GM23338 (cell line): ENCODE data around the gene ZNF184. TPM values are rescaled to one million over a fixed set of nuclear protein-coding genes. Genes with fewer than 3 reads are reported as not detected.

ENCODE experiments used
- ATAC-seq: fragments of 200-7000 bp; cut with Tn5 transposase; 3 replicates; pipeline ENCODE4 v1.9.1; 2020
- DNase-seq: peaks from one replicate; pipeline ENCODE4 v3.0.0-alpha.2; 2015; ENCODE audit warnings: low spot score
- H2AFZ ChIP-seq: fragments of 200-600 bp; sonication (generic); 2 replicates; pipeline ENCODE4 v1.8.0; 2016; ENCODE audit warnings: antibody characterized with exemption, mild to moderate bottlenecking, moderate library complexity
- H3F3A ChIP-seq: fragments of 200-600 bp; sonication (generic); replicated peaks from 2 replicates; pipeline ENCODE4 v1.8.0; 2017; ENCODE audit warnings: antibody characterized with exemption, mixed run types, low read depth
- H3K27ac ChIP-seq: fragments of 200-600 bp; sonication (generic); 2 replicates; pipeline ENCODE4 v1.6.1; 2016; ENCODE audit warnings: low read depth
- H3K27me3 ChIP-seq: fragments of 200-600 bp; sonication (generic); 2 replicates; pipeline ENCODE4 v1.8.0; 2016; ENCODE audit warnings: mild to moderate bottlenecking, mixed run types, moderate library complexity; ENCODE audit not compliant: insufficient read depth
- H3K36me3 ChIP-seq: fragments of 200-600 bp; sonication (generic); 2 replicates; pipeline ENCODE4 v1.8.0; 2016; ENCODE audit warnings: mild to moderate bottlenecking; ENCODE audit not compliant: insufficient read depth
- H3K4me1 ChIP-seq: fragments of 200-600 bp; sonication (generic); 2 replicates; pipeline ENCODE4 v1.8.0; 2016; ENCODE audit warnings: mild to moderate bottlenecking, moderate library complexity; ENCODE audit not compliant: insufficient read depth
- H3K4me2 ChIP-seq: fragments of 200-600 bp; sonication (generic); 2 replicates; pipeline ENCODE4 v1.7.1; 2017; ENCODE audit warnings: mixed run types
- H3K4me3 ChIP-seq: fragments of 200-600 bp; sonication (generic); 2 replicates; pipeline ENCODE4 v1.6.1; 2016; ENCODE audit warnings: mixed run types
- H3K79me2 ChIP-seq: fragments of 200-600 bp; sonication (generic); replicated peaks from 2 replicates; pipeline ENCODE4 v1.8.0; 2017; ENCODE audit warnings: mild to moderate bottlenecking; ENCODE audit not compliant: insufficient read depth
- H3K9me2 ChIP-seq: fragments of 200-600 bp; sonication (generic); 2 replicates; pipeline ENCODE4 v1.8.0; 2017; ENCODE audit not compliant: insufficient read depth
- H4K20me1 ChIP-seq: fragments of 200-600 bp; sonication (generic); replicated peaks from 2 replicates; pipeline ENCODE4 v1.8.0; 2017; ENCODE audit warnings: mild to moderate bottlenecking; ENCODE audit not compliant: insufficient read depth
- H3K27ac Mint-ChIP-seq: 2 replicates; pipeline ENCODE4 v1.8.0; 2020; ENCODE audit warnings: inconsistent platforms, mild to moderate bottlenecking, moderate library complexity, mixed read lengths
- H3K27me3 Mint-ChIP-seq: 3 replicates; pipeline ENCODE4 v1.8.0; 2022; ENCODE audit warnings: low read depth, mild to moderate bottlenecking, moderate library complexity, mixed read lengths, inconsistent platforms; ENCODE audit not compliant: insufficient read depth, poor library complexity
- H3K36me3 Mint-ChIP-seq: 3 replicates; pipeline ENCODE4 v1.8.0; 2021; ENCODE audit warnings: low read depth, mild to moderate bottlenecking, inconsistent platforms, moderate library complexity, mixed read lengths
- H3K4me1 Mint-ChIP-seq: 3 replicates; pipeline ENCODE4 v1.8.0; 2020; ENCODE audit warnings: mild to moderate bottlenecking, inconsistent platforms, mixed read lengths
- H3K4me3 Mint-ChIP-seq: 3 replicates; pipeline ENCODE4 v1.8.0; 2021; ENCODE audit warnings: moderate library complexity, mild to moderate bottlenecking, inconsistent platforms, mixed read lengths
- H3K9me3 Mint-ChIP-seq: 3 replicates; pipeline ENCODE4 v1.8.0; 2020; ENCODE audit warnings: moderate library complexity, mild to moderate bottlenecking, inconsistent platforms, mixed read lengths
- CREB1 ChIP-seq: fragments of 250-450 bp; sonication (Bioruptor Pico); IDR thresholded peaks from 2 replicates; pipeline ENCODE4 v1.5.0; 2020; ENCODE audit warnings: low read depth, mild to moderate bottlenecking, moderate library complexity
- CTCF ChIP-seq, 2 experiments: fragments of 200-600 bp in 1 of 2; sonication (generic) in 1 of 2; conservative IDR thresholded peaks; 2 replicates each; pipeline versions ENCODE4 v1.5.1 to v1.6.1; 2016 to 2017; ENCODE audit warnings: antibody characterized with exemption in 2 of 2, low read depth in 2 of 2, mild to moderate bottlenecking in 2 of 2, moderate library complexity in 1 of 2
- EZH2 ChIP-seq: fragments of 200-600 bp; sonication (generic); IDR thresholded peaks from one replicate; pipeline ENCODE4 v1.8.0; 2017; ENCODE audit warnings: antibody characterized with exemption, mild to moderate bottlenecking, low read depth; ENCODE audit not compliant: unreplicated experiment
- EZH2phosphoT487 ChIP-seq: fragments of 200-600 bp; sonication (generic); IDR thresholded peaks from one replicate; pipeline ENCODE4 v1.8.1; 2018; ENCODE audit warnings: antibody characterized with exemption; ENCODE audit not compliant: unreplicated experiment
- JUNB ChIP-seq: IDR thresholded peaks from one replicate; pipeline ENCODE4 v1.6.1; 2016; ENCODE audit warnings: antibody characterized with exemption; ENCODE audit not compliant: unreplicated experiment
- NANOG ChIP-seq: IDR thresholded peaks from 2 replicates; pipeline ENCODE4 v1.6.1; 2016; ENCODE audit warnings: antibody characterized with exemption, borderline replicate concordance
- POLR2AphosphoS5 ChIP-seq: IDR thresholded peaks from 2 replicates; pipeline ENCODE4 v1.6.1; 2016; ENCODE audit warnings: antibody characterized with exemption, low read depth
- REST ChIP-seq: IDR thresholded peaks from one replicate; pipeline ENCODE4 v1.6.1; 2018; ENCODE audit warnings: antibody characterized with exemption; ENCODE audit not compliant: unreplicated experiment
- STAT1 ChIP-seq: IDR thresholded peaks from one replicate; pipeline ENCODE4 v1.6.1; 2016; ENCODE audit warnings: antibody characterized with exemption; ENCODE audit not compliant: unreplicated experiment
- ZNF114 ChIP-seq: fragments of 250-450 bp; sonication (Bioruptor Pico); IDR thresholded peaks from 2 replicates; pipeline ENCODE4 v1.5.0; 2020; ENCODE audit warnings: mild to moderate bottlenecking, moderate library complexity
- ZNF331 ChIP-seq: fragments of 250-450 bp; sonication (Bioruptor Pico); IDR thresholded peaks from 2 replicates; pipeline ENCODE4 v1.5.0; 2020; ENCODE audit warnings: low read depth, mild to moderate bottlenecking, moderate library complexity
- polyA plus RNA-seq: library from polyadenylated mRNA; unstranded; fragments of >200 nt; fragmentation: Nextera tagmentation; extraction: Ambion mirVana; gene quantifications from 2 replicates; pipeline ENCODE4 v1.2.1, GENCODE V29; 2016
- total RNA-seq: library from RNA; depleted of rRNA; stranded (reverse); fragments of >200 nt; shearing (Covaris generic); gene quantifications from 2 replicates; pipeline ENCODE4 v1.2.3, GENCODE V29; 2014
- TF ChIP-seq, protein P1 (sequence below): fragments of 250-450 bp; sonication (Bioruptor Pico); IDR thresholded peaks from 2 replicates; pipeline ENCODE4 v1.5.0; 2020; ENCODE audit warnings: mild to moderate bottlenecking, moderate library complexity

The ZNF184 gene
- total and polyA plus RNA-seq, 2 experiments from 2014 or later: 6.0 to 10.6 TPM

GRCh38 chr6:27502508-27503435 is 29.9 kb upstream of the ZNF184 start (continued):
- TF ChIP-seq REST: no peak
- no peak for TF ChIP-seq JUNB

DNA sequence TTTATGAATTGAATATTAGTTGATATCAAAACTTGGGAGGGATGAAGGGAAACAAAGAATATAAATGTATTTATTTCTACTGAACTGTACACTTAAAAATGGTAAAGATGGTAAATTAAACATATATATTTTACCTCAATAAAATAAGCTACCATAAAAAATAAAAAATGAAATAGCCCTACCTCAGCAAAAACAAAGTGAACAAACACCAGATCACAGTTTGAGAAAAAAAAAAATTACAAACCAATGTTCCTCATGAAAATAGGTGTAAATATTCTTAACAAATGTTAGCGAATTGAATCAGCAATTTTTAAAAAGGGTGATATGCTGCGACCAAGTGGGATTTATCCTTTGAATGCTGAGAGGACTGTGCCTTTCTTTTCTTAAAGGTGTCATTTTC is 28.3 kb upstream of the ZNF184 start:
- Mint-ChIP-seq H3K4me3 (0 out of 3 replicates have a peak overlapping the region, but pooled peaks have one; percentile 88), H3K4me1 (peaks cover 19% of the 10 kb centered on the region; the same call in 2 of the 3 replicates), H3K36me3 (no peaks in the 10 kb centered on the region), H3K9me3 (peaks cover 6% of the 10 kb centered on the region; the same call in 2 of the 3 replicates), H3K27ac (no peak overlapping the region), H3K27me3 (peaks cover 24% of the 10 kb centered on the region)
- H3K27me3 ChIP-seq: no peaks in the 10 kb centered on the region
- H3K4me1 ChIP-seq: peaks cover 10% of the 10 kb centered on the region
- H4K20me1 ChIP-seq: no peaks in the 10 kb centered on the region
- no peaks in the 10 kb centered on the region for H3K9me2 ChIP-seq
- H3K79me2 ChIP-seq: no peaks in the 10 kb centered on the region
- DNase-seq: no peak
- peak overlapping the region; percentile 77; the same call in 1 of the 2 replicates for H3K4me2 ChIP-seq
- H3K36me3 ChIP-seq: no peaks in the 10 kb centered on the region
- H3F3A ChIP-seq: no peaks in the 10 kb centered on the region
- no peak overlapping the region for H2AFZ ChIP-seq
- no peak for ATAC-seq
- H3K27ac ChIP-seq: no peak overlapping the region
- H3K4me3 ChIP-seq: peak overlapping the region; percentile 74
- TF ChIP-seq CTCF (conservative IDR thresholded peaks at IDR 0.05; ENCODE audit: low read depth in 2 of 2): no peak
- TF ChIP-seq ZNF114: no peak
- TF ChIP-seq STAT1: no peak
- TF ChIP-seq POLR2AphosphoS5: no peak
- TF ChIP-seq JUNB: no peak
- no peak for TF ChIP-seq EZH2phosphoT487
- no peak for TF ChIP-seq EZH2
- TF ChIP-seq NANOG: no peak
- no peak for TF ChIP-seq CREB1
- no peak for TF ChIP-seq ZNF331 (CRISPR knock-in tag)
- TF ChIP-seq, protein P1, sequence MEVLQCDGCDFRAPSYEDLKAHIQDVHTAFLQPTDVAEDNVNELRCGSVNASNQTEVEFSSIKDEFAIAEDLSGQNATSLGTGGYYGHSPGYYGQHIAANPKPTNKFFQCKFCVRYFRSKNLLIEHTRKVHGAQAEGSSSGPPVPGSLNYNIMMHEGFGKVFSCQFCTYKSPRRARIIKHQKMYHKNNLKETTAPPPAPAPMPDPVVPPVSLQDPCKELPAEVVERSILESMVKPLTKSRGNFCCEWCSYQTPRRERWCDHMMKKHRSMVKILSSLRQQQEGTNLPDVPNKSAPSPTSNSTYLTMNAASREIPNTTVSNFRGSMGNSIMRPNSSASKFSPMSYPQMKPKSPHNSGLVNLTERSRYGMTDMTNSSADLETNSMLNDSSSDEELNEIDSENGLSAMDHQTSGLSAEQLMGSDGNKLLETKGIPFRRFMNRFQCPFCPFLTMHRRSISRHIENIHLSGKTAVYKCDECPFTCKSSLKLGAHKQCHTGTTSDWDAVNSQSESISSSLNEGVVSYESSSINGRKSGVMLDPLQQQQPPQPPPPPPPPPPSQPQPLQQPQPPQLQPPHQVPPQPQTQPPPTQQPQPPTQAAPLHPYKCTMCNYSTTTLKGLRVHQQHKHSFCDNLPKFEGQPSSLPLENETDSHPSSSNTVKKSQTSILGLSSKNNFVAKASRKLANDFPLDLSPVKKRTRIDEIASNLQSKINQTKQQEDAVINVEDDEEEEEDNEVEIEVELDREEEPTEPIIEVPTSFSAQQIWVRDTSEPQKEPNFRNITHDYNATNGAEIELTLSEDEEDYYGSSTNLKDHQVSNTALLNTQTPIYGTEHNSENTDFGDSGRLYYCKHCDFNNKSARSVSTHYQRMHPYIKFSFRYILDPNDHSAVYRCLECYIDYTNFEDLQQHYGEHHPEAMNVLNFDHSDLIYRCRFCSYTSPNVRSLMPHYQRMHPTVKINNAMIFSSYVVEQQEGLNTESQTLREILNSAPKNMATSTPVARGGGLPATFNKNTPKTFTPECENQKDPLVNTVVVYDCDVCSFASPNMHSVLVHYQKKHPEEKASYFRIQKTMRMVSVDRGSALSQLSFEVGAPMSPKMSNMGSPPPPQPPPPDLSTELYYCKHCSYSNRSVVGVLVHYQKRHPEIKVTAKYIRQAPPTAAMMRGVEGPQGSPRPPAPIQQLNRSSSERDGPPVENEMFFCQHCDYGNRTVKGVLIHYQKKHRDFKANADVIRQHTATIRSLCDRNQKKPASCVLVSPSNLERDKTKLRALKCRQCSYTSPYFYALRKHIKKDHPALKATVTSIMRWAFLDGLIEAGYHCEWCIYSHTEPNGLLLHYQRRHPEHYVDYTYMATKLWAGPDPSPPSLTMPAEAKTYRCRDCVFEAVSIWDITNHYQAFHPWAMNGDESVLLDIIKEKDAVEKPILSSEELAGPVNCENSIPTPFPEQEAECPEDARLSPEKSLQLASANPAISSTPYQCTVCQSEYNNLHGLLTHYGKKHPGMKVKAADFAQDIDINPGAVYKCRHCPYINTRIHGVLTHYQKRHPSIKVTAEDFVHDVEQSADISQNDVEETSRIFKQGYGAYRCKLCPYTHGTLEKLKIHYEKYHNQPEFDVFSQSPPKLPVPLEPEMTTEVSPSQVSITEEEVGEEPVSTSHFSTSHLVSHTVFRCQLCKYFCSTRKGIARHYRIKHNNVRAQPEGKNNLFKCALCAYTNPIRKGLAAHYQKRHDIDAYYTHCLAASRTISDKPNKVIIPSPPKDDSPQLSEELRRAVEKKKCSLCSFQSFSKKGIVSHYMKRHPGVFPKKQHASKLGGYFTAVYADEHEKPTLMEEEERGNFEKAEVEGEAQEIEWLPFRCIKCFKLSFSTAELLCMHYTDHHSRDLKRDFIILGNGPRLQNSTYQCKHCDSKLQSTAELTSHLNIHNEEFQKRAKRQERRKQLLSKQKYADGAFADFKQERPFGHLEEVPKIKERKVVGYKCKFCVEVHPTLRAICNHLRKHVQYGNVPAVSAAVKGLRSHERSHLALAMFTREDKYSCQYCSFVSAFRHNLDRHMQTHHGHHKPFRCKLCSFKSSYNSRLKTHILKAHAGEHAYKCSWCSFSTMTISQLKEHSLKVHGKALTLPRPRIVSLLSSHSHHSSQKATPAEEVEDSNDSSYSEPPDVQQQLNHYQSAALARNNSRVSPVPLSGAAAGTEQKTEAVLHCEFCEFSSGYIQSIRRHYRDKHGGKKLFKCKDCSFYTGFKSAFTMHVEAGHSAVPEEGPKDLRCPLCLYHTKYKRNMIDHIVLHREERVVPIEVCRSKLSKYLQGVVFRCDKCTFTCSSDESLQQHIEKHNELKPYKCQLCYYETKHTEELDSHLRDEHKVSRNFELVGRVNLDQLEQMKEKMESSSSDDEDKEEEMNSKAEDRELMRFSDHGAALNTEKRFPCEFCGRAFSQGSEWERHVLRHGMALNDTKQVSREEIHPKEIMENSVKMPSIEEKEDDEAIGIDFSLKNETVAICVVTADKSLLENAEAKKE: no peak
